Endometrium (tissue), 2 donors: ENCODE data around the gene TMEM238.

Experiments used
- FAIRE-seq: peaks from 2 replicates; lab custom pipeline; 2012; peaks lifted over from hg19 to GRCh38; lab: Jason Lieb, UNC
- donor health status: control.
- donor health status: control.

The TMEM238 gene

GRCh38 chr19:55358493-55358892, 25.6 kb downstream of the TMEM238 start:
- no peak for FAIRE-seq

GRCh38 chr19:55355213-55355821, 28.8 kb downstream of the TMEM238 start:
- FAIRE-seq, result no peak

- FAIRE-seq, result no peak
These were observed 29.3 kb downstream of the TMEM238 start, which contains the start of gene COX6B2 for GRCh38 chr19:55354698-55355212. TSS of gene COX6B2 (minus strand) at chr19:55354719. CDS start at chr19:55354521, 198 bp downstream.

GRCh38 chr19:55353803-55354697, 30.0 kb downstream of the TMEM238 start:
- FAIRE-seq, result no peak

- no peak for FAIRE-seq
These were observed 30.7 kb downstream of the TMEM238 start for GRCh38 chr19:55353356-55353802.

- no peak for FAIRE-seq
These were observed 31.4 kb downstream of the TMEM238 start for GRCh38 chr19:55352549-55353145.

- no peak for FAIRE-seq
These were observed 32.1 kb downstream of the TMEM238 start for GRCh38 chr19:55352040-55352439.

- no peak for FAIRE-seq
These were observed 33.3 kb downstream of the TMEM238 start for GRCh38 chr19:55350620-55351315.

- no peak for FAIRE-seq
These were observed 35.6 kb downstream of the TMEM238 start for GRCh38 chr19:55348317-55349034.

- FAIRE-seq, result no peak
These were observed 36.6 kb downstream of the TMEM238 start for GRCh38 chr19:55347442-55348009.

GRCh38 chr19:55346725-55347441, 37.2 kb downstream of the TMEM238 start:
- no peak for FAIRE-seq

- no peak for FAIRE-seq
These were observed 38.0 kb downstream of the TMEM238 start for GRCh38 chr19:55345818-55346724.

GRCh38 chr19:55345101-55345817, 38.8 kb downstream of the TMEM238 start:
- no peak for FAIRE-seq

- no peak for FAIRE-seq
These were observed 39.6 kb downstream of the TMEM238 start for GRCh38 chr19:55344444-55344843.

GRCh38 chr19:55341595-55342531, 42.2 kb downstream of the TMEM238 start:
- no peak for FAIRE-seq

- FAIRE-seq, result no peak
These were observed 42.9 kb downstream of the TMEM238 start for GRCh38 chr19:55341171-55341588.

- FAIRE-seq, result no peak
These were observed 43.3 kb downstream of the TMEM238 start for GRCh38 chr19:55340784-55341147.
